ENCODE measurements around the gene LCLAT1.

DNA sequence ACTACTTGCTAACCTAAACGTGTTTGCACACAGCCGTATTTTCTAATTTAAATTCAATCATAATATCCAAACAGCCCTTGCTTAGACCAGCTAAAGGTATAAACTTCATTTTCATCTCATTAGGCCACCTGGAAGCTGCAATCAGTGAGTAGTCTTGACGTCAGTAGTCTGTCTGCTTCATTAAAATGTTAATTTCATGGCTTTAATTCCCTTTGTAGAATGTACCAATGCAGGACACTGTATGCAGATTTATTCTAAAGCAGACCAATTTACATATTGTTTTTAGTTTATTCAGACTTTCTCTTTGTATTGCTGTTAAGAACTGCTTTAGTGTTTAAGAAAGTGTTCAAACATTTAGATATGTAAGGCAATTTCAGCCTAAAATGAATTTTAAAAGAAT is 158.2 kb downstream of the LCLAT1 start:
- TF ChIP-seq TAF1 (IDR thresholded peaks at IDR 0.05; ENCODE audit: borderline replicate concordance, insufficient read depth, low read length), result no peak
- TF ChIP-seq, protein P1, sequence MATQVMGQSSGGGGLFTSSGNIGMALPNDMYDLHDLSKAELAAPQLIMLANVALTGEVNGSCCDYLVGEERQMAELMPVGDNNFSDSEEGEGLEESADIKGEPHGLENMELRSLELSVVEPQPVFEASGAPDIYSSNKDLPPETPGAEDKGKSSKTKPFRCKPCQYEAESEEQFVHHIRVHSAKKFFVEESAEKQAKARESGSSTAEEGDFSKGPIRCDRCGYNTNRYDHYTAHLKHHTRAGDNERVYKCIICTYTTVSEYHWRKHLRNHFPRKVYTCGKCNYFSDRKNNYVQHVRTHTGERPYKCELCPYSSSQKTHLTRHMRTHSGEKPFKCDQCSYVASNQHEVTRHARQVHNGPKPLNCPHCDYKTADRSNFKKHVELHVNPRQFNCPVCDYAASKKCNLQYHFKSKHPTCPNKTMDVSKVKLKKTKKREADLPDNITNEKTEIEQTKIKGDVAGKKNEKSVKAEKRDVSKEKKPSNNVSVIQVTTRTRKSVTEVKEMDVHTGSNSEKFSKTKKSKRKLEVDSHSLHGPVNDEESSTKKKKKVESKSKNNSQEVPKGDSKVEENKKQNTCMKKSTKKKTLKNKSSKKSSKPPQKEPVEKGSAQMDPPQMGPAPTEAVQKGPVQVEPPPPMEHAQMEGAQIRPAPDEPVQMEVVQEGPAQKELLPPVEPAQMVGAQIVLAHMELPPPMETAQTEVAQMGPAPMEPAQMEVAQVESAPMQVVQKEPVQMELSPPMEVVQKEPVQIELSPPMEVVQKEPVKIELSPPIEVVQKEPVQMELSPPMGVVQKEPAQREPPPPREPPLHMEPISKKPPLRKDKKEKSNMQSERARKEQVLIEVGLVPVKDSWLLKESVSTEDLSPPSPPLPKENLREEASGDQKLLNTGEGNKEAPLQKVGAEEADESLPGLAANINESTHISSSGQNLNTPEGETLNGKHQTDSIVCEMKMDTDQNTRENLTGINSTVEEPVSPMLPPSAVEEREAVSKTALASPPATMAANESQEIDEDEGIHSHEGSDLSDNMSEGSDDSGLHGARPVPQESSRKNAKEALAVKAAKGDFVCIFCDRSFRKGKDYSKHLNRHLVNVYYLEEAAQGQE (IDR thresholded peaks at IDR 0.05; ENCODE audit: insufficient read depth in 1 of 2, low read depth in 2 of 2, low read length in 2 of 2), result no peak
